Fibroblast of mammary gland (primary cell): ENCODE data around the gene HMGN4.

ENCODE experiments used
- DNase-seq: peaks from one replicate; pipeline ENCODE4 v3.0.0-alpha.2; 2010; ENCODE audit warnings: low read depth
- H3K4me3 ChIP-seq: 2 replicates; pipeline ENCODE4 v1.5.1; 2011; ENCODE audit warnings: low read depth, mild to moderate bottlenecking, low read length, moderate library complexity; ENCODE audit not compliant: control insufficient read depth
- TF ChIP-seq, protein P1 (sequence below): conservative IDR thresholded peaks from 2 replicates; pipeline ENCODE4 v1.5.1; 2011; ENCODE audit warnings: low read depth, low read length, inconsistent platforms; ENCODE audit not compliant: control insufficient read depth, insufficient read depth

The HMGN4 gene

GRCh38 chr6:26578741-26579140, 40.6 kb downstream of the HMGN4 start:
- no peak overlapping the region for H3K4me3 ChIP-seq
- DNase-seq: no peak
- TF ChIP-seq, protein P1, sequence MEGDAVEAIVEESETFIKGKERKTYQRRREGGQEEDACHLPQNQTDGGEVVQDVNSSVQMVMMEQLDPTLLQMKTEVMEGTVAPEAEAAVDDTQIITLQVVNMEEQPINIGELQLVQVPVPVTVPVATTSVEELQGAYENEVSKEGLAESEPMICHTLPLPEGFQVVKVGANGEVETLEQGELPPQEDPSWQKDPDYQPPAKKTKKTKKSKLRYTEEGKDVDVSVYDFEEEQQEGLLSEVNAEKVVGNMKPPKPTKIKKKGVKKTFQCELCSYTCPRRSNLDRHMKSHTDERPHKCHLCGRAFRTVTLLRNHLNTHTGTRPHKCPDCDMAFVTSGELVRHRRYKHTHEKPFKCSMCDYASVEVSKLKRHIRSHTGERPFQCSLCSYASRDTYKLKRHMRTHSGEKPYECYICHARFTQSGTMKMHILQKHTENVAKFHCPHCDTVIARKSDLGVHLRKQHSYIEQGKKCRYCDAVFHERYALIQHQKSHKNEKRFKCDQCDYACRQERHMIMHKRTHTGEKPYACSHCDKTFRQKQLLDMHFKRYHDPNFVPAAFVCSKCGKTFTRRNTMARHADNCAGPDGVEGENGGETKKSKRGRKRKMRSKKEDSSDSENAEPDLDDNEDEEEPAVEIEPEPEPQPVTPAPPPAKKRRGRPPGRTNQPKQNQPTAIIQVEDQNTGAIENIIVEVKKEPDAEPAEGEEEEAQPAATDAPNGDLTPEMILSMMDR: no peak

GRCh38 chr6:26581164-26581915, 43.2 kb downstream of the HMGN4 start:
- H3K4me3 ChIP-seq: no peak overlapping the region
- no peak for DNase-seq
- TF ChIP-seq, protein P1: no peak

- no peak for DNase-seq
- TF ChIP-seq, protein P1: no peak
- H3K4me3 ChIP-seq: no peak overlapping the region
These were observed 50.8 kb downstream of the HMGN4 start for GRCh38 chr6:26588965-26589364.

DNA sequence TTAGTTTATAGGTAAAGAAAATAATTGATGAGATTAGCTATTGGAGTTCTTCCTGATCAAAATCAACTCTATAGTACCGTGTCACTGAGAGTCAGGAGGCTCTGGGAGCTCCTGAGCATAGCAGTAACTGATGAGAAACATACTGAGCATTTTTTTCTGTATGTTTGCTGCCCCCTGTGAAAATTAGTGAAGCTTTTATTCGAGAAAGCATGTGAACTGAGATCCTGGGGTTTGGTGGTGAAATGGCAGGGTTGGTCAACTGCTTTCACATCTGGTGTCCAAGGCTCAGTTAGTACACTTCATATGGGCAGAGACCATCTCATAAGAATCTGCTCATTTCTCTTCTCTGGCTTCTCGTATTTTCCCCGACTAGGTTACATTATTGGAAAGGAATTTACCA, 54.5 kb downstream of the HMGN4 start:
- TF ChIP-seq, protein P1: no peak
- no peak overlapping the region for H3K4me3 ChIP-seq
- peak; percentile 31 for DNase-seq

DNA sequence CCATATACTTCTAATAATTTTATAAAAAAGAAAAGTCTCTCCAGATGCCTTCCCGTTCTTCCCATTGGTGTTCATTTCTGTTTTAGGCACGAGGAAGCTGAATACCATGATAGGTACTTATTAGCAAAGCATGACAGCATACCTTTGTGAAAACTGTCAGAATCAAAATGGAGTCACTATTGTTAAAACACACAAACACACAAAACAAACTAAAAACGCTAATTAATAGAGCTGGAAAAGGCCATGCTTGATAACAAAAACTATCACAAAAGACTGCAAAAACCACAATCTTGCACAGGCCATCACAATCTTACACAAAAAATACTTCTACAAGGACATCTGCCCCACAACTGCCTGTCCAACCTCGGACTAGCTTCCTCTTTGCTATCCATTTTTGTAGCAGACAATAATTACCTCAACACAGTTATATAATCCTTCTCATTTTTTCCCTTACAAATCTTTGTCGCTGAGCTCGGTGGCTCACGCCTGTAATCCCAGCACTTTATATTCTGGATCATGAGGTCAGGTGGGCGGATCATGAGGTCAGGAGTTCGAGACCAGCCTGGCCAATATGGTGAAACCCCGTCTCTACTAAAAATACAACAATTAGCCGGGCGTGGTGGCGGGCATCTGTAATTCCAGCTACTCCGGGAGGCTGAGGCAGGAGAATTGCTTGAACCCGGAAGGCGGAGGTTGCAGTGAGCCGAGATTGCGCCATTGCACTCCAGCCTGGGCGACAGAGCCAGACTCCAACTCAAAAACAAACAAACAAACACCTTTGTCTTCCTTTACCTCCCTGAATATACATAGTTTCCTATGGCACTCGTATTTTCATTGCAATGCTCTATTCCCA, 55.3 kb downstream of the HMGN4 start:
- TF ChIP-seq, protein P1: no peak
- DNase-seq: no peak
- no peak overlapping the region for H3K4me3 ChIP-seq

DNA sequence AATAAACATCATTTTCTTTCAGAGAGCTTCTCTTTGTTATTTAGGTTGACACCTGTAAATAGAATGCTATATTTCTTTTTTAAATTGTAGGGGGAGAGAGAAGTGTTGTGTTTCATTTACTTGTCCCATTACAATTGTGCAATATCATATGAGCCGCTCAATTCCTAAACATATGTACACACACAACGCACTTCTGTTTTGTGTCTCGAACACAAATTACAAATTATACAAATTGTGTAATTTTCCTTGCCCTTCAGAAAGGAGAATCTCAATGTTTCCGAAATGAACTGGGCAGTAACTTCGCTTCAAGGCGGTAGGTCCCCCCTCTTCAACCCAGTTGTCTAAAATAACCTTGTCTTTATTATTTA, 55.9 kb downstream of the HMGN4 start:
- no peak for DNase-seq
- TF ChIP-seq, protein P1: no peak
- no peak overlapping the region for H3K4me3 ChIP-seq
